Loucy (cell line): ENCODE measurements around the gene CLEC18A.
"Not testable (repeated sequence)": the region's sequence is repeated elsewhere in the genome, so short reads cannot be mapped to it uniquely, and the experiment has no call there.

Experiments
- H2AFZ ChIP-seq: fragments of 200-600 bp; sonication (generic); 2 replicates; pipeline ENCODE4 v1.6.0; 2016; ENCODE audit warnings: antibody characterized with exemption, mild to moderate bottlenecking, low read length, moderate library complexity
- H3F3A ChIP-seq: fragments of 200-600 bp; 2 replicates; pipeline ENCODE4 v1.6.0; 2016; ENCODE audit warnings: antibody characterized with exemption, low read depth, mild to moderate bottlenecking
- H3K27me3 ChIP-seq: fragments of 200-600 bp; sonication (generic); 2 replicates; pipeline ENCODE4 v1.6.1; 2014; ENCODE audit warnings: low read length, mild to moderate bottlenecking; ENCODE audit not compliant: insufficient read depth, poor library complexity, severe bottlenecking
- H3K36me3 ChIP-seq: fragments of 200-600 bp; sonication (generic); 2 replicates; pipeline ENCODE4 v1.6.1; 2016; ENCODE audit warnings: low read length; ENCODE audit not compliant: insufficient read depth
- H3K4me1 ChIP-seq: fragments of 200-600 bp; sonication (generic); 2 replicates; pipeline ENCODE4 v1.5.1; 2014; ENCODE audit warnings: low read length, mild to moderate bottlenecking; ENCODE audit not compliant: insufficient read depth, poor library complexity, severe bottlenecking
- H3K4me2 ChIP-seq: fragments of 200-600 bp; sonication (generic); 2 replicates; pipeline ENCODE4 v1.6.0; 2014; ENCODE audit warnings: antibody characterized with exemption, low read length, low read depth, mild to moderate bottlenecking; ENCODE audit not compliant: poor library complexity, severe bottlenecking
- H3K4me3 ChIP-seq: fragments of 200-600 bp; sonication (generic); 2 replicates; pipeline ENCODE4 v1.5.1; 2014; ENCODE audit warnings: low read length, mild to moderate bottlenecking, mixed read lengths; ENCODE audit not compliant: poor library complexity, severe bottlenecking
- H3K79me2 ChIP-seq: fragments of 200-600 bp; sonication (generic); 2 replicates; pipeline ENCODE4 v1.6.1; 2014; ENCODE audit warnings: low read length; ENCODE audit not compliant: insufficient read depth
- H3K9ac ChIP-seq: fragments of 200-600 bp; sonication (generic); 2 replicates; pipeline ENCODE4 v1.6.0; 2014; ENCODE audit warnings: mild to moderate bottlenecking, low read depth, low read length, moderate library complexity; ENCODE audit not compliant: poor library complexity, severe bottlenecking
- H3K9me2 ChIP-seq: fragments of 200-600 bp; sonication (generic); replicated peaks from 2 replicates; pipeline ENCODE4 v1.6.1; 2016; ENCODE audit warnings: low read depth, low read length, mixed read lengths
- H3K9me3 ChIP-seq: fragments of 200-600 bp; sonication (generic); 2 replicates; pipeline ENCODE4 v1.6.1; 2014; ENCODE audit warnings: mild to moderate bottlenecking, antibody characterized with exemption, low read length, low read depth; ENCODE audit not compliant: insufficient read depth
- H4K20me1 ChIP-seq: fragments of 200-600 bp; sonication (generic); 2 replicates; pipeline ENCODE4 v1.6.0; 2014; ENCODE audit warnings: antibody characterized with exemption, low read length, mild to moderate bottlenecking; ENCODE audit not compliant: insufficient read depth, poor library complexity, severe bottlenecking

CLEC18A gene

GRCh38 chr16:70011120-70011519 is 60.0 kb downstream of the CLEC18A start:
- not testable (repeated sequence) for H3K27me3 ChIP-seq, H3K4me1 ChIP-seq, H3K9me2 ChIP-seq, H2AFZ ChIP-seq, H3K79me2 ChIP-seq, H4K20me1 ChIP-seq, H3F3A ChIP-seq, H3K4me2 ChIP-seq, H3K9me3 ChIP-seq, H3K9ac ChIP-seq, H3K4me3 ChIP-seq, H3K36me3 ChIP-seq

DNA sequence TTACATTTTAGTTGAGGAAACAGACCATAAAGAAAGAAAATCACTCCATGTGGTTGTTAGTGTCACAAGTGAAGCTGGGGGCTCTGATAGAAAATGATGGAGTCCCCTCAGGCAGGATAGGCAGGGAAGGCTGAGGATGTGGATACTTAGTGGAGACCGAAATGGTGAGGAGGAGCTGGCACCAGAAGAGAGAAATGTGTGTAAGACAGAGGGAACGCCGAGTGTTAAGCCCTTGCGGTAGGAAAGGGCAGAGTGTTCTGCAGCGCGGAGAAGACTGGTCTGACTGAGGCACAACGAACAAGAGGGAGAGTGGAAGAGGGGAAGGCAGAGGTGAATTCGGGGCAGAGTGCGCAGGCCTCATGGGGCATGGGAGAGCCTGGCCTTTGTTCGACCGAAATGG is 61.2 kb downstream of the CLEC18A start:
- not testable (repeated sequence) for H3F3A ChIP-seq, H3K36me3 ChIP-seq, H3K4me3 ChIP-seq, H3K9ac ChIP-seq, H3K9me2 ChIP-seq, H2AFZ ChIP-seq, H3K4me1 ChIP-seq, H3K79me2 ChIP-seq, H3K9me3 ChIP-seq, H4K20me1 ChIP-seq, H3K4me2 ChIP-seq, H3K27me3 ChIP-seq

DNA sequence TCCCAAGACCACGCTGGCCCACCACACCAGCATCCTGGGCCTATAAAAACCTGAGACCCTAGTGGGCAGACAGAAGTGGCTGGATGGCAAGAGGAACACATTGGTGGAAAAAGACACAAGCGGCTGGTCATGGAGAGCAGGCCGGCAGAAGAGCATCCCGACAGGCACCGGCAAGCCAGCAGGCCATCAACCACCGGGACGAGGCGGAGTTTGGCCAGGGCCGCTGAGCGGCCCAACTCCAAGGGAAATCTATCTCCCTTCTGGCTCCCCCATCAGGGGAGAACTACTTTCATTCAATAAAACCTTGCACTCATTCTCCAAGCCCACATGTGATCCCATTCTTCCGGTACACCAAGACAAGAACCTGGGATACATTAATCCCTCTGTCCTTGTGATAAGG is 61.8 kb downstream of the CLEC18A start:
- not testable (repeated sequence) for H3K9me2 ChIP-seq, H3K9ac ChIP-seq, H4K20me1 ChIP-seq, H3K79me2 ChIP-seq, H3K9me3 ChIP-seq, H3K4me3 ChIP-seq, H3K4me2 ChIP-seq, H3K4me1 ChIP-seq, H3K36me3 ChIP-seq, H2AFZ ChIP-seq, H3F3A ChIP-seq, H3K27me3 ChIP-seq
